Measurements from ENCODE around the gene TCEAL2. TPM values are rescaled to one million over a fixed set of nuclear protein-coding genes. Genes with fewer than 3 reads are reported as not detected.
A peak's percentile ranks its signal among the peaks of the same experiment; 100 is the strongest.

TCEAL2 gene
- total and polyA plus RNA-seq, 2 donors: 1.8 to 14.3 TPM

DNA sequence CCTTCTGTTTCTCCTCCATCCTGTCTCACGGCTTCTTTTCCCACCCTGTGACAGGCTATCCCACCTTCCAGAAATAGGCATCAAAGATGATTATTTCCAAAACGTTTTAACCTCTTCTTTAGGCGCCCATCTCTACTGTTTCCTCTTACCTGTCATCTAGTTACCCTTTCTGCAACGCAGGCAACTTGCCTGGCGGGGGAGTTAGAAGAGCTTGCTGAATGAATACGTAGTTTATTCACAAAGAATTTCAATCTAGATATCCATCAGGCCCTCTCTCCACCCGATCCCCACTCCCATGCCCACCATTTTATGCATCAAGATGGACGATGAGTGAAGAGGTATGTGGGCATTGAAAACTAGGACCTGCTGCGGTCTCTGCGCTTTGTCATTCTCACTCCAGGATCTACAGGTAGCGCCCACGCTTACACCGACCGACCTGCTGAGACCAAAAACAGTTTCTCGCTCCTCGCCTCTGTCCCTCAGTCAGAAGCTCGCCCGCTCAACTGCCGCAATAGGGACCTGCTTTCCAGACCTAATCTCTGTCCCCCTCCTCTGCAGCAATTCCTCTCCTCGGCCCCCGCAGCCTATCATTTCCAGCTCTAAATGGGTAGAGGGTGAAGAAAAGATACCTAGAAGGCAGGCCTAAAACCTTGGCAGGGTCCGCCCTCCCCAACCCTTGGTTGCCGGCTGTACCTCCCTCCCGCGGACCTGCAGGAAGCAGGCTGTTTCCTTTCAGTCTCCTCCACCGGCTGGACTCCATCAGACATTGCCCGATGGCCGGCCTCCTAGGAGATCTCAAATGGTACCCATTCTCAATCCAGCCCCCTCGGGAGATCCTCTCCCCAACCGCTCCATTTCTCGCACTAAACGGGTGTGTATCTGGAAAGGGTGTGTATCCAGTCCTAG, 29.7 kb downstream of the TCEAL2 start:
- Histone ChIP-seq H3K4me3 (ENCODE audit: low read depth, low read length) (peak overlapping the region; percentile 29), H3K4me1 (ENCODE audit: insufficient read depth) (no peaks in the 10 kb centered on the region), H3K27ac (ENCODE audit: low read depth) (no peak overlapping the region), H3K36me3 (ENCODE audit: insufficient read depth) (no peaks in the 10 kb centered on the region)
- no peak for DNase-seq (ENCODE audit: extremely low spot score)
- WGBS: 2% methylated on average over 32 of the region's 32 CpGs

DNA sequence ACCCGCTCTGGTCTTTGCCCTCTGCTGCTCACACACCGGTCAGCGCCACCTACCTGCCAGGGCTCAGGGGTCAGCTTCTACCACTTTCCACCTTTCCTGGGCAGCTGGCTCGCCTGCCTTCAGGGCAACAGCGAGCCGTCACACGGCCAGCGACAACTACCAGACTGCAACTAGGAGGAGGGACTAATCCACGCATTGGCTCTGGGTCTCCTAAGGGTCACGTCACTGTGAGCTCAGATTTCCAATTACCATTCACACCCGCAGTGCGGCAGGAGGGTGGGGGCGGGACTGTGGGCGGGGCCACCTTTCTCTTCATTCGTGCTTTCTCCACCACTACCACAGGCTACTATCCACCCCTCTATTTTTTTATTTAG, 30.3 kb downstream of the TCEAL2 start, which contains the start of gene BEX5:
BEX5 (minus strand) TSS at position 172 of the 374 bp plus-strand sequence. CDS start 1,712 bp downstream, outside the sequence.
- H3K4me3 ChIP-seq (ENCODE audit: low read depth, low read length): peak within 1 kb of the TSS; percentile 29
- H3K36me3 ChIP-seq (ENCODE audit: insufficient read depth): no peaks in the 10 kb centered on the region
- DNase-seq (ENCODE audit: extremely low spot score): peak; percentile 3
- no peak within 1 kb of the TSS for H3K27ac ChIP-seq (ENCODE audit: low read depth)
- no peaks in the 10 kb centered on the region for H3K4me1 ChIP-seq (ENCODE audit: insufficient read depth)
- under 1% methylated on average over 15 of the region's 15 CpGs for WGBS

Other genes with a start within 250 kb of the TCEAL2 start
- gene ZMAT1, start 193.7 kb upstream of the TCEAL2 start, total RNA-seq: 7.2 TPM
- gene ZMAT1, start 193.7 kb upstream of the TCEAL2 start, polyA plus RNA-seq: 3.6 TPM
- not detected for gene TCEAL6, start 16.8 kb downstream of the TCEAL2 start, total RNA-seq
- gene TCEAL6, start 16.8 kb downstream of the TCEAL2 start, polyA plus RNA-seq: 0.44 TPM
- gene BEX5, start 30.3 kb downstream of the TCEAL2 start, total RNA-seq: 1.2 TPM
- gene BEX5, start 30.3 kb downstream of the TCEAL2 start, polyA plus RNA-seq: 0.87 TPM
- not detected for gene TCP11X1, start 89.6 kb downstream of the TCEAL2 start, total RNA-seq
- gene TCP11X1, start 89.6 kb downstream of the TCEAL2 start, polyA plus RNA-seq: not detected
- gene NXF2, start 121.5 kb downstream of the TCEAL2 start, total RNA-seq: not detected
- gene NXF2, start 121.5 kb downstream of the TCEAL2 start, polyA plus RNA-seq: not detected

Data from urinary bladder (tissue), 4 donors.